HG03045 (cell line): ENCODE data around the gene KRT76.

ENCODE experiments used
- ATAC-seq: cut with Tn5 transposase; IDR thresholded peaks from one replicate; pipeline ENCODE4 v1.9.1; 2021; ENCODE audit warnings: mild to moderate bottlenecking, moderate library complexity; ENCODE audit not compliant: unreplicated experiment

KRT76 gene

DNA sequence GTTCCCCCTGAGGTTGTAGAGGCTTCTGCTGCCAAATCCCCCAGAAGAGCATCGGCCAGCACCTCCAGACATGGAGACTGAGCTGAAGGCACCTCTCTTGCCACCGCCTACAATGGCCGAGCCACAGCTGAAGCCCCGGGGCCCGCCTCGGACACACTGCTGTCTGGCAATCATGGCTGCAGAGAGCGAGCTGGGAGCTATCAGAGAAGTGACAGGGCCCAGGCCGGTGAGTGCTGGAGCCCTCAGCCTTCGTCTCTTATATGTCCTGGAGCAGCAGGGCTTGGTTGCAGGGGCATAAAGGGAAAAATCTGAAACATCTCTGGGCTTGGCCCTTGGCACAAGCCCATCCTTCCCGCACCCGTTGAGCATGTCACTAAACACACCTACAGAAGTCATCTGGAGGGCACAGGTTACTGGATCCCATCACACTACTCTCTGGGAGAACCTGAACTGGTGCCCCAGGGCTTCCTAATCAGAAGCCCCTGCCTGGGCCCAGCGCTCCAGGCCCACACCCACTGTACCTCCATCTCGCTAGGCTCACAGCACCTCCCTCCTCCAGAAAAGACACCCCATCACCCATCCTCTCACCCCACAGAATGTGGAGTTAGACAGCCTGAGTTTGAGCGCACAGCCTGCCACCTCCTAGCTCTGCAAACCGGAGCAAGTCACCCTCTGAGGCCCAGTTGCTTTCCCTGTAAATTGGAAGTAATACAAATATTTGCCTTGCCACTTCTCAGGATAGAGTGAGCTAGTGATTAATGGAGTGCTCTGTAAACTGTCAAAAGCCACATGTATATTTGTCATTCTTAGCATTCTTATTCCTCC is 37.0 kb upstream of the KRT76 start, which contains the start of gene KRT4:
KRT4 (minus strand) TSS at position 232 of the 825 bp plus-strand sequence; CDS start at position 174, 58 bp downstream.
- no peak for ATAC-seq

DNA sequence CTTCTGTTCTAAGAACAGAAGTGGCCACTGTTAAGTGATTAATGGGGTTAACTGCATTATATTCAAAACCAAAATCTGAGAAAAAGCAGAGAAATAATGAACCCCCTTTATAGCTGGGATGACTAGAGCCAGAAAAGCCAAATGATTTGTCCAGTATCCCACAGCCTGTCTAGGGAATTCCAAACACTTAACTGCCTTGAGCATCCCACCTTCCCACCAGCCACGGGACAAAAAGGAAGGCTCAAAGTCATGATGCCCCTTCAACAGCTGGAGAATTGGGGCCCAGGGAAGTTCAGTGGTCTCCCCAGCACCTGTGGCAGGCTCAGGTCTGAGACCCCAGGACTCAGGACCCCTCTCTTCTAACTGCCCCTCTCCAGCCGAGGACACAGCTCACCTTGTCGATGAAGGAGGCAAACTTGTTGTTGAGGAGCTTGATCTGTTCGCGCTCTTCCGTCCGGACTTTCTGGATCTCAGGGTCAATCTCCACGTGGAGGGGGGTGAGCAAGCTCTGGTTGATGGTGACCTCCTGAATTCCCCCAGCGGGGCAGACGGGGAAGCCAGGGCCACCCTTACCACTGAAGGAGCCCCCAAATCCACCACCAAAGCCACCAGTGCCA is 36.2 kb upstream of the KRT76 start:
- no peak for ATAC-seq

DNA sequence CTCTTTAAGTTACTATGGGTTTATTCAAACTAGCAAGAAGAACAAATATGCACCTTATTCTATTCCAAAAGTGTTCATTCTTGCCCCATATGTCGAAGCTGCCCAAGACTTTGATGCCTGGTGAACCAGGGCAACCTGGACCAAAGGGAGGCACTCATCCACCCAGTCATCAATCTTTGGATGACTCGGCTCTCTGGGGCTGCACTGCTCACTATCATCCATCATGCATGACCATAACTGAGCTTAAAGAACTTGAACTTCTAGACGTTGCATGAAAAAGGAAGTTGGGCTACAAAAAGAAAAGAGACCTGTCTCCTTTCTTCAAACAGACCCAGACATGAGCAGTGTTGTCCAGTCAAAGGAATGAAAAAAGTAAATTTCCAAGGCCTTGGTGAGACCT is 35.6 kb upstream of the KRT76 start:
- ATAC-seq: no peak

DNA sequence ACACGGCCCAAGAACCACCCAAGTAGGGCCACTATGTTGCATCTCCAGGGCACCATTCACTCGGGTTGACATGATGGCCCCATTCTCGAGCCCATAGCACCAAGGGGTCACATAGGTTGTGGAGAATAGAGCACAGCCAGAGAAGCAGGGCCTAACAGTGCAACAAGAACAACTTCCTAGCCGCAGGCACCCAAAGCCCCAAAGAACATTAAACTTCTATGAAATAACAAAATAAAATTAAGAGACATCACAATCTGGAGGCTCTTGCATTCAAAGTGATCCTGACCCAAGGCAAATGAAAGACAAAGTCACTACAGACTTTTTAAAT is 34.9 kb upstream of the KRT76 start:
- ATAC-seq: no peak

DNA sequence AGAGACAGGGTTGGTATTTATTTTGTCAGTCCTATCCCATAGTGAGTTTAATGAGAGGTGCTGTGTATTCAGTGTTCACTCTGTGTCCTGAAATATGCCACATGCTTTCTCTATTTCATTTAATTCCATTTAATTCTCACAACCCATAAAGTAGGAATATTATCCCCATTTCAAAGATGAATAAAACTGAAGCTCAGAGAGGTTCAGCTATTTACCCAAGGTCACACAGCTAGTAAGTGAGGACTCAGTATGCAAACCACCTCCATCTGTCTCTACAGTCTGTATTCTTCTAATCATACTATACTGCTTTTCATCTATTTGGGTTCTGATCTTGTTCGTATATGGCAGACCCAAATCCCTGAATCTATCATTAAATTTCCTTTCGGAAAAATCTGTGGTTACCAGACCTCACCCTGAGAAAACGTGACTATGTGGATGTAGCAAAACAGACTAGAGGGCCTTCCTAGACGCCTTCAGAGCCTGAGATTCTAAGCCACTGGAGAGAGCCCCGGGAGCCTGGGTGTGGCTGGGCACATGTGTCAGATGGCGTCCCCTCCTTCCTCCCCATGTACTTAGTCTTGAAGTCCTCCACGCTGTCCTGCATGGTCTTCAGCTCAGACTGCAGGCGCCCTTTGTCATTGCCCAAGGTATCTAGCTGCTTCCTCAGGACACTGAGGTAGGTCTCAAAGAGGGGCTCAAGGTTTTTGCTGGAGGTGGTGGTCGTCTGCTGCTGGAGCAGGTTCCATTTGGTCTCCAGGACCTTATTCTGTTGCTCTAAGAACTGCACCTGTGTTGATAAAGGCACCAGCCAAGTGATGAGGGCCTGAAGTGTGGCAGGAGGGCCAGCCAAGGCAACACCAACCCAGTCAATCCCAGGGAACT is 34.3 kb upstream of the KRT76 start:
- no peak for ATAC-seq

DNA sequence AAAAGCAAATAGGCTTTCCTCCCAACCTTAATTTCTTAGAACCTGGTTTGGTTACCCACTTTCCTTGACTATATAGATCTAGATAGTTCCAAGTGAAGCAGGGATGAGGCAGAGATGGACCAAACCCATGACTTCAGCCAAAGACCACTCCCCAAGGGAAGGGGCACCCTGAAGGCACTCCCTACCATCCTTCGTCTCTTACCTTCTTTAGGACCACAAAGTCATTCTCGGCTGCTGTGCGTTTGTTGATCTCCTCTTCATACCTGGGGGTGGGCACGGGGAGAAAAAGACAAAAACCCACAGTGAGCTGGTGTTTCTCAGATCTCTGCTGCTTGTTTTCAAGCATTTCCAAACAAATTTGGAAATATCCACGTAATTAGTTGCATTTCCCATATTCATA is 33.4 kb upstream of the KRT76 start:
- no peak for ATAC-seq

DNA sequence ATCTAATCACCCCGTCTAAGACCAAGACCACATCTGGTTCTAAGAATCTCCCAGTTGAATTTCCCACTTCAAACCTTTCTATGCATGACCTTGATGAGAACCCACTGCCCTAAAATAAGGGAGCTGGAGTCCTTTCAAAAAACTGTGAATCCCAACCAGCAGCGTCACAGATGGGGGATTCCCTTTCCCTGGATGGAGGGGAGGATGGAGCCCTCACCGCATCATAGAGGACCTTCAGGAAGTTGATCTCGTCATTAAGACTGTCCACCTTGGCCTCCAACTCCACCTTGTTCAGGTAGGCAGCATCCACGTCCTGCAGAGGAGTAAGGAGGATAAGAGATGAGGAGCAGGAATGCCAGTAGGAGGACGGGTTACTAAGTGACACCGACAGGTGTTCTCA is 32.0 kb upstream of the KRT76 start:
- no peak for ATAC-seq

DNA sequence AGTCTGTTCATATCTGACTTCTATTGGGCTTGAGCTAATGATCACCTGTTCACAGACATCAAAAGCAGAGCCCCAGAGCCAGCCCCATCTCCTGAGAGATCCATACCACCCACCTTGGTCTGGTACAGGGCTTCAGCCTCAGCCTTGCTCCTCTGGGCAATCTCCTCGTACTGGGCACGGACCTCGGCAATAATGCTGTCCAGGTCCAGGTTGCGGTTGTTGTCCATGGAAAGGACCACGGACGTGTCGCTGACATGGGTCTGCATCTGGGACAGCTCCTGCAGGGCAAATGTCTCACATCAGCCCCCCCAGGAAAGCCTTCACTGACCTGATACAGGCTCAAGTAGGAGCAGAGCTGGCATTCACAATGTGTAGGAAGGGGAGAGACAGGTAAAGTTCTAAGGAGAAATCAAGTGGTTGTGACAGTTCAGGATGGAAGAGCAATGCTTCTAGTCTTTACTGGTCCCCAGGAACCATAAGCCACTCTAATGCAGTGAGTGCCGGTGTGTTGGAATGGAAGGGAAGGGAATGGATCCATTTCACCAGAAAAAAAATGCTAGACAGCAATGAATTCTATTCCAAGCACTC is 31.5 kb upstream of the KRT76 start:
- ATAC-seq: no peak

DNA sequence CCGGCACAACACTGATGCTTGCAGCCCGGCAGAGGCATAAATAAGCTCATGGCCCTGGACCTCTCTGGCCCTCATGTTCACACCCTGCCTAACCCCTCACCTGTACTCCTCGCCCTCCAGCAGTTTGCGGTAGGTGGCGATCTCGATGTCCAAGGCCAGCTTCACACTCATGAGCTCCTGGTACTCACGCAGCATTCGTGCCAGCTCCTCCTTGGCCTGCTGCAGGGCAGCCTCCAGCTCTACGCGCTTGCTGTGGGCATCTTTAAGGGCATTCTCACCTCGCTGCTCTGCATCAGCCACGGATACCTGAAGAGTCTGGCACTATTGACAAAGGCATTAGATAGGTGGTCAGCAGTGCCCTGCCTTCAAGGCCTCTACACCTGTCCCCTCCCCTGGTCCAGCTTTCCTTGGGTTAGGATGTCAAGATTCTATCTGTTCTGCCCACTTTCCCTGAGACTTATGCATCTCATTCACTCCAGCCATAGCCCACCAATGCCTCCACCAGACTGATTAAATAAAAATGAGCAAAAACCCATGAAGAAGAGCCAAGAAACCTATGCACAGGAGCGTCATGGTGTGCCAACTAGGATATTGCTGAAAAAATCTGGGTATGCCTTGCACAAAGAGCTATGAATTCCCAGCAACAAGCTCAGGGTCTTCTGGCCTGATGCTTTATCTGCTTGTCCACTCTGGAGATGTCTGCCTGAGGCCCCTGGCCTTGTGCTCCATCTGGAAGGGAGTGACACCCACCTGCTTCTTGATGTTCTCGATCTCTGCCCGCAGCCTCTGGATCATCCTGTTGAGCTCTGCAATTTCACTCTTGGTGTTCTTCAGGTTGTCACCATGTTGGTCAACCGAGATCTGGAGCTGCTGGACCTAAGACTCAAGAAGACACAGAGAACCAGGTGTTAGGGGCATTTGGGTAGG is 30.7 kb upstream of the KRT76 start:
- no peak for ATAC-seq

DNA sequence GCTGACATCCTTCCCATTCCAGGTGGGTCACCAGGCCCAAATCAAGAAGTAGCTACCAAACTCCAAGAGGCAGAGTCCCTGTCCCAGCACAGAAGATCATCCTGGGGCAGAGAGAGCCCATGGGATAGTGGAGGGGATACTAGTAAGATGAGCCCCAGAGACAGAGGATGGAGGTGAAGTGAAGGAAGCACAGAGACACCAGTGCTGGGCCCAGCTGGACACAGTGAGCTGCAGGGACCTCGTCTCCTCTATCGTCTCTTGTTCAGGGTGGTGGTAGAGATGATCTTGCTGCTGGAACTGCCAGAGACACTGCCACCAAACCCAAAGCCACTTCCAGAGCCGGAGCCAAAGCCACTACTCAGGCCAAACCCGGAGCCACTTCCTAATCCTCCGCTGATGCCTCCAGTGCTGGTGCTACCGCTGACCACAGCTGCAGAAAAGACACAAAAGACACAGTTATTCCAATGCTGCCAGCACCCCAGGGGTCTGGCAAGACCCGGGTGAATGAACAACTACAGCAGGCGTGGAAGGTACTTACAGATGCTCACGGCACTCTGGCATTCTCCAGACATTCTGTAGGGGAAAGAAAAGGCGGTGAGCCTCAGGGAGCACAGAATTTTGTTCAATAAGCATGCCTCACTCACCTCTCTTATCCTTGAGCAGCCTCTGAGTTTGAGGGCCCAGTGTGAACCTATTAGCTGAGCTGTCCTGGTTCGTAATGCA is 29.8 kb upstream of the KRT76 start:
- no peak for ATAC-seq

DNA sequence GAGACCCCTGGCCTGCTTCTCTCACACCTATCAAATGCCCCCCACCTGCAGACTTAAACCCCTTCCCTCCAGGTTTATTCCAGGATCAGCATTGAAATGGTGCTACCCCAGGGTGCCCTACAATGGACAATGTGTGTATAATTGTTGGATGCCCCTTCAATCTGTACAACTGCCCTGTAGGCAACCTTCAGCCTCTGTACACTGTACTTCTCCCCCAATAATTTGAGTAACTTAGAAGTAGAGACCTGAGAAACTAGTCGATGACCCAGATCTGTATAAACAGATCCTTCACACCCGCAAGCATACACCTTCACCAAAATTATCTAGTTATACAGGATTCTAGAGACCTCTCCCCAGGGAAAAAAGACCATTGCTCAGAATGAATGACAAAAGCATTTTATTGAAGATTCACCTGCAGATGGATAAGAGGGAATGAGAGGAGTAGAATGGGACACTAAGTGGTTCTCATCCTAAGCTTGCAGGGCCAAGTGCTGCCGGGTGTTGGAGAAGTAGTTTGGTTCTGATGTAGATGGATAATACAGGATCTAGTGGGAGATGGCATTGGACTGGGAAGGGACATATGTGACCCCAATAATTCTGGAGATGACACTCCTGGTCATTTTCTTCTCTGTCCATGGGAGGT is 29.1 kb upstream of the KRT76 start:
- no peak for ATAC-seq

DNA sequence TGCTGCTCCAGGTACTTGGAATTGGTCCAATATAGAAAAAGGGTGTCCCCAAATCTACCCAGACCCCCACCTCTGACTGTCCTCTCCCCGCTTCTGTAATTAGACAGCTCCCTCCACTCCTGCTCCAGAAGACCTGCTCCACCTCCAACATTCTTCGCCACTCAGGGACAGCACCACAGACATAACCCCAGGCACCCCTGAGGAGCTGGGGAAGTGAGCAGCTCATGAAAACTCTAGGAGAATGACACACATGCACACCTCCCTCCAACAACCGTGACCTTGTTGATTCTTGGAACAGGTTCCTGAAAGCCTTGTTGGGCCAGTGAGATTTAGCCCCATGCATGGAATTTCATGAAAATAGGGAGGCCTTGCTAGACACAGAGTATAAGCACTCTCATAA is 28.6 kb upstream of the KRT76 start:
- no peak for ATAC-seq

DNA sequence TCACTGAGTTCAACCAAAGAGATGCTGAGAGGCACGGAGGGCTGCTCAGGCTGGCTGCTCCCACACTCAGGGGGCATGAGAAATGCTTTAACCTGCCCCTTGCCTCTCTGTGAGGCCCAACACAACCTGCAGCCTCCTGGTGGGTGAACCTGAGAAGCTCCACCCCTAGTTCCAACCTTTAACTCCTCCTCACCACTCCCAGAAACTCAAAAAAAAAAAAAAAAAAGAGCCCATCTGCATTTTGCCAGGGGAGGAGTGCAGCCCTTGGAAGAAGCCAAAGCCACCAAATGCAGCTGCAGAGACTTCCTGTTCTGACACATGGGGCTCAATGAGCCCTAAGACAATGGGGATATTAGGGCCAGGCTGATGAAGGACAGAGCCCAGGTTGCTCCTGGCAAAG is 27.9 kb upstream of the KRT76 start:
- ATAC-seq: no peak

DNA sequence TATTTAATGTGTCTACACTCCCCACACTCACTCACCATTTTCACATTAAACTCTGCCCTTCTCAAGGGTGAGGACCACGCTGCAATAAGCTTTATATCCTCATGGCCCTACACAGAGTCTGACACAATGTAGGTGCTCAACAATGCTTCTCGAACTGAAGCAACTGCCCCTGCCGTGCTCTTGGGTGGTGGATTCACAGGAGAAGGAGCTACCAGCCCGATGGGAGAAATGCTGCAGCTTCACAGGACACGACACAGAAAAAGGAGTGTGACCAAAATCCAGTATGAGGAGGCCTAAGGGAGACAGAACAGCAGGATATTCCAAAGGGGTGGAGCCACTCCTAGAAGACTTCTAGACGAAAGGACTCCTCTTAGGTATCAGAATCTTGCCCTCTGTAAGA is 25.3 kb upstream of the KRT76 start:
- ATAC-seq: no peak

DNA sequence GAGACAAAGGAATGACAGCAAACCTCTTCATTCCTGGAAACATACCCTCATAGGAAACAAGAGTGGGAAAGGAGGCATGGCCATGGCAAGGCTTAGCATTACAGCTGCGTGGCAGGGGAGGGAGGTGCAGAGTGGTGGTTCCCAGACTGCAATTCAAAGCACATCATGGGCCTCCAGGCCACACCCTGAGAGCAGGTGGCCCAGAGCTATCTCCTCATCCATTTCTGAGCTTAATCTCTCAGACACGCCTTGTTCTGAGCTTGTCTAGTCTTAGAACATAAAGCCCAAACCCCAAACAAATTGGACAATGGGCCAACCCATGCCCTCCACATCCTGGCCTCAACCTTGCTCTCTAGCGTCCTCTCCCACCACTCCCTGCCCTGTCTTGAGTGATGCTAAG is 24.6 kb upstream of the KRT76 start:
- ATAC-seq: no peak

DNA sequence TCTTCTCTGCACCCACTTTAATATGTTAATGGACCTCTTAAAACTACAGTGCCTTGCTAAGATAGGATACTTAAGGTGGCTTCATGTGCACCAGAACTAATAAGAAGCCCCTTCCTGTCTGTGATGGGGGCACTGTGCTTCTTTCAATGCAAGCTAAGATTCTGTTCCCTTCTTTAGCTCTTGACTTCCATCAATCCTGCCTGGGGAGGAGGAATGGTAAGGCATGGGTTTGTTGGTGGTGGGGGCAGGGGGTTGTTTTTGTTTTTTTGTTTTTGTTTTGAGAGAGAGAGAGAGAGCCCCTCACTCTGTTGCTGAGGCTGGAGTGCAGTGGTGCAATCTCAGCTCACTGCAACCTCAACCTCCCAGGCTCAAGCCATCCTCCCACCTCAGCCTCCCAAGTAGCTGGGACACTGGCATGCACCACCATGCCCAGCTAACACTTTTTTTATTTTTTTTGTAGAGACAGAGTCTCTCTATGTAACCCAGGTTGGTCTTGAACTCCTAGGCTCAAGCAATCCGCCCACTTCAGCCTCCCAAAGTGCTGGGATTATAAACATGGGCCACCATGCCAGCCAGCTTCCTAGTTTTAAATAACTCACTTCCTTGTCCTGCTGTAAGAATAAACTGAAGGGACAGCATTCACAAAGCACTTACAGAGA is 23.2 kb upstream of the KRT76 start:
- ATAC-seq: no peak

DNA sequence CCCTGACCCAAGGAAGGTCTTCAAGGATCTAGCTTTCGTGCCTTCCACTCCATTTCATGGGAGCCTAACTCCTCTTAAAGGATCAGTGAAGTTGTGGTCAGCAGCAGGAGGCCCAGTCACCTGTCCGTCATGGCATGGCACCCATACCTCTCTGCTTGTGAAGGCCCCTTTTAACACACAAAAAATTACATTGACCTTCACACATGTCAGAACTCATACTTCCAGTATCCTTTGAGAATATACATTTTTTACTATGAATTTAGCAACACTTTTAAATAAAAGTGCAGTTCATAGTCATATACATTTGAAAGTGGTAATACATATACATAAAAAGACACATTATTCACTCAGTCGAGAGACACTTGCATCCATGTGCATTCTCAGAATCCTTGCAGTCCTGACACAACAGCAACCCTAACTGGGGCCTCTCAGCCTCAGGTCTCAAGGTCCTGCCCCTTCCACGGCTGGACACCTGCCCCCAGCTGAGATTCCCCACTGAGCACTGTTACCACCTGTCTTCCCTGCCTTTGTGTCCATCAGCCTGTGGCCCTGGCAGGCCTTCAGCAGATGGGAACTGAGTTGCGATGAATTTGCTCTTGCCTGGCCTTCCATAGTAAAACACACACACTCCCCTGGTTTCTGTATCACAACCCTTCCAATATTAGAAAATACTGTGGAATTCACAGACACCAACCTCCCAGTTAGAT is 22.5 kb upstream of the KRT76 start:
- ATAC-seq: no peak
